ENCODE data around the gene FAM111B. TPM values are rescaled to one million over a fixed set of nuclear protein-coding genes. Genes with fewer than 3 reads are reported as not detected.
A peak's percentile ranks its signal among the peaks of the same experiment; 100 is the strongest.

FAM111B gene
- total RNA-seq, 3 donors from 2014 or later = 0.32 to 0.66 (median 0.44) TPM

DNA sequence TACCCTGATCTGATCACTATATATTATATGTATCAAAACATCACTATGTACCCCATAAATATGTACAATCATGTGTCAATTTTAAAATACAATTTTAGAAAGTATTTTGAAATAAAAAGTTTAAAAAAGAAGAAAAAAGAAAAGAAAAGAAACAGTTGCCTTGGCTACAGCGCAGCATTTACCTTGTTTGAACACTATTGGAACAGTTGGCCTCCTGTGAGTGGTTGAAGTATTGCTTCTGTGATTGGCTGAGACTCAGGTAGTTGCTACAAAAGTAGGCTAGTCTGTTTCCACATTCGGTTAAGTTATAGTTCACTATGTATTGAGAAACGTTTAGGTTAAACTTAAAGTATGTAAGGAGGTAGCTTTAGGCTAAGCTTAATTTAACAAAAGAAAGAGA, 57.0 kb downstream of the FAM111B start:
- Histone ChIP-seq H3K9me3 (no peaks in the 10 kb centered on the region), H3K36me3 (no peaks in the 10 kb centered on the region), H3K27ac (no peak overlapping the region), H3K4me1 (no peaks in the 10 kb centered on the region), H3K27me3 (no peaks in the 10 kb centered on the region), H3K4me3 (no peak overlapping the region)
- no peak for DNase-seq (ENCODE audit: low spot score in 2 of 2)
- TF ChIP-seq POLR2A (IDR thresholded peaks at IDR 0.05) (no peak), POLR2AphosphoS5 (IDR thresholded peaks at IDR 0.05) (no peak), CTCF (IDR thresholded peaks at IDR 0.05) (no peak)
- intact Hi-C loops (cut with DNase I; ENCODE audit: low total_unique reads) = no loop called here

GRCh38 chr11:59171508-59172322, 64.7 kb downstream of the FAM111B start, which contains the start of gene DTX4:
Gene DTX4, plus strand, starts transcription at chr11:59172132. Its CDS starts 464 bp downstream, at chr11:59172596.
- intact Hi-C loops (cut with DNase I; ENCODE audit: low total_unique reads) = loop anchor here (1.0 to 10.0 kb wide), 3 partner anchors 21 to 1367 kb away; no protein-coding TSS in a partner anchor
- peak within 1 kb of the TSS; percentile 69 to 91 for H3K27ac ChIP-seq
- peaks cover 0 to 6% of the 10 kb centered on the region in 2 donors for H3K4me1 ChIP-seq
- peak; percentile 65 to 93 (median 93) for TF ChIP-seq CTCF (IDR thresholded peaks at IDR 0.05)
- no peak for TF ChIP-seq POLR2A (IDR thresholded peaks at IDR 0.05)
- peak in 2 of 3 donors; percentile 30 to 56 for TF ChIP-seq POLR2AphosphoS5 (IDR thresholded peaks at IDR 0.05)
- DNase-seq (ENCODE audit: low spot score in 2 of 2) = peak; percentile 88 to 89
- no peaks in the 10 kb centered on the region for H3K36me3 ChIP-seq
- H3K27me3 ChIP-seq = no peaks in the 10 kb centered on the region
- no peaks in the 10 kb centered on the region for H3K9me3 ChIP-seq
- H3K4me3 ChIP-seq = peak within 1 kb of the TSS; percentile 58 to 96 (median 72)

GRCh38 chr11:59172345-59173079, 65.5 kb downstream of the FAM111B start:
- no peaks in the 10 kb centered on the region for H3K27me3 ChIP-seq
- H3K9me3 ChIP-seq = no peaks in the 10 kb centered on the region
- intact Hi-C loops (cut with DNase I; ENCODE audit: low total_unique reads) = loop anchor here (1.0 to 10.0 kb wide), 3 partner anchors 20 to 1368 kb away; no protein-coding TSS in a partner anchor
- peak overlapping the region; percentile 69 to 91 for H3K27ac ChIP-seq
- peak overlapping the region; percentile 58 to 96 (median 72) for H3K4me3 ChIP-seq
- no peak for DNase-seq (ENCODE audit: low spot score in 2 of 2)
- no peak for TF ChIP-seq POLR2AphosphoS5 (IDR thresholded peaks at IDR 0.05)
- no peak for TF ChIP-seq CTCF (IDR thresholded peaks at IDR 0.05)
- no peak for TF ChIP-seq POLR2A (IDR thresholded peaks at IDR 0.05)
- H3K36me3 ChIP-seq = no peaks in the 10 kb centered on the region
- peaks cover 0 to 6% of the 10 kb centered on the region in 2 donors for H3K4me1 ChIP-seq

GRCh38 chr11:59173080-59173963, 66.3 kb downstream of the FAM111B start:
- intact Hi-C loops (cut with DNase I; ENCODE audit: low total_unique reads) = loop anchor here (5.0 to 10.0 kb wide), 2 partner anchors 34 to 1369 kb away; no protein-coding TSS in a partner anchor
- DNase-seq (ENCODE audit: low spot score in 2 of 2) = peak in 1 of 2 donors; percentile 33
- no peaks in the 10 kb centered on the region for H3K27me3 ChIP-seq
- no peaks in the 10 kb centered on the region for H3K9me3 ChIP-seq
- H3K27ac ChIP-seq = peak overlapping the region; percentile 69 to 91
- no peaks in the 10 kb centered on the region for H3K36me3 ChIP-seq
- TF ChIP-seq POLR2AphosphoS5 (IDR thresholded peaks at IDR 0.05) (no peak), CTCF (IDR thresholded peaks at IDR 0.05) (no peak), POLR2A (IDR thresholded peaks at IDR 0.05) (no peak)
- H3K4me1 ChIP-seq = peaks cover 0 to 6% of the 10 kb centered on the region in 2 donors
- H3K4me3 ChIP-seq = peak overlapping the region; percentile 58 to 96 (median 72)
